ENCODE measurements around the gene HIP1.

The HIP1 gene

DNA sequence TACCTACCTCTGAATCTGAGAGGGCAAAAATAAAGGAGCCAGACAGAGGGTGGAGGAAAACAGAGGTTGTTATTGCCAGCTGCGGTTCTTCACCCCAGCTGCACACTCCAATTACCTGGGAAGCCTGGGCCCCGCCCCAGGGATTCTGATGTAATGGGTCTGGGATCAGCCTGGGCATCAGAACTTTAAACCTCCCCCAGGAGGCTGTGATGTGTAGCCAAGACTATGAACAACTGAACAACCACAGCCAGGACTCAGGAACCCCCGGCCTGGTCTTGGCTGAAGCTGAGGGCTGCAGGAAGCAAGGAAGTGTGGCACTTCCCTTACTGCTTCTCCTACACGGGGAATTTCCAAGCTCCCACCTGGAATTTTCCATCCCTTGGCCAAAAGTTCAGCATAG is 89.3 kb downstream of the HIP1 start:
- Histone ChIP-seq H3K9me3 (ENCODE audit: low read length) (no peaks in the 10 kb centered on the region), H2AFZ (ENCODE audit: low read depth, low read length) (no peak overlapping the region), H3K4me1 (ENCODE audit: insufficient read depth, low read length) (peaks cover 14% of the 10 kb centered on the region), H3K27me3 (ENCODE audit: insufficient read depth, low read length) (no peaks in the 10 kb centered on the region), H3K4me3 (ENCODE audit: low read length) (no peak overlapping the region), H3K36me3 (ENCODE audit: insufficient read depth, low read length) (no peaks in the 10 kb centered on the region)

DNA sequence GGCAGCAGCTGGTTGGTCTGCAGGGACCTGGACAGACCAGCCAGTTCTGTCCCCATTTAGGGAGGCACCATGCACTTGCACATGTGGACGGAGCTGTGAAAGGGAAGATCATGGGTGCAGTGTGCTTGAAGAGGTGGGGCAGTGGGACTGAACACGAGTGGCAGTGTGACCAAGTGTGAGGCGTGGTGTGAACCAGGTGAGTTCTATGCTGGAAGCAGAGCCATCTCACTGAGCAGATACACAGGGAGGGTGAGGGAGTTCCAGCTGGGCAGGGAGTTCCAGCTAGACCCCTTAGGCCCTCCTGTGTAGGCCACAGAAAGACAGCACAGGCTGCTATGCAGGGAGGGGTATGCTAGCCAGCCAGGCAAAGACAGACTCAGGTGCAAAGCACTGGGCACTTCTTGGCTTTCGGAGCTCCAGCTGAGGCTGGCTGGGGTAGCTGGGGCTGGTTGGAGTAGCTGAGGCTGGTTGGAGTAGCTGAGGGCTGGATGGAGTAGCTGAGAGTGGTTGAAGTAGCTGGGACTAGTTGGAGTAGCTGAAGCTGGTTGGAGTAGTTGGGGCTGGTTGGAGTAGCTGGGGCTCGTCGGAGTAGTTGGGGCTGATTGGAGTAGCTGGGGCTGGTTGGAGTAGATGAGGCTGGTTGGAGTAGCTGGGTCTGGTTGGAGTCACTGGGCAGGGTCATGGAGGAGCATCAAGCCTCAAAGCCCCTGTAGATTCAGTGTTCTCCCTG is 90.9 kb downstream of the HIP1 start:
- H3K36me3 ChIP-seq (ENCODE audit: insufficient read depth, low read length): no peaks in the 10 kb centered on the region
- H3K9me3 ChIP-seq (ENCODE audit: low read length): no peaks in the 10 kb centered on the region
- no peaks in the 10 kb centered on the region for H3K27me3 ChIP-seq (ENCODE audit: insufficient read depth, low read length)
- no peak overlapping the region for H3K4me3 ChIP-seq (ENCODE audit: low read length)
- peaks cover 14% of the 10 kb centered on the region for H3K4me1 ChIP-seq (ENCODE audit: insufficient read depth, low read length)
- H2AFZ ChIP-seq (ENCODE audit: low read depth, low read length): no peak overlapping the region

DNA sequence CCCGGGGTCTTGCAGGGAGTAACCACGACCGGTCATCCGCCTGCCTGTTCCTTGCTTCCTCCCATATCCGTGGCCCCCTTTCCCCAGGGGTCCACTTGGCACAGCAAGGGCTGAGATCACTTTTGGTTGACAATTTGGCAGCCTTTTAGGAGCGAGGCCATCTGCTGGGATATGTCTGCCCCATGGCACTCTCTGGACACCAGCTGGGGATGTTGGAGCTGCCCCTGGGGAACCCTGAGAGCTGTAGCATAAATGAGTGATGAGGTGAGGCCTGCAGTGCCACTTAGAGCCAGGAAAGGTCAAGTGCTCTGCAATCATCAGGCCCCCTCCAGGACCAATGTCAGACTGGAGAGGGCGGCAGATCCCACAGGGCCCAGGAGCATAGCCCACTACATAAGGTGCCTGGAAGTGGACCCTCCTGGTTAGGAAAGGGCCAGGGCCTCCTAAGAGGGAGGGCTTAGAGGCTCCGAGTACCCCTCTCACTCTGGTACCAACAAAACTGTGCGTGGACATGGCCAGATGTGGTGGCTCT is 92.1 kb downstream of the HIP1 start:
- no peak overlapping the region for H3K4me3 ChIP-seq (ENCODE audit: low read length)
- no peaks in the 10 kb centered on the region for H3K27me3 ChIP-seq (ENCODE audit: insufficient read depth, low read length)
- no peak overlapping the region for H2AFZ ChIP-seq (ENCODE audit: low read depth, low read length)
- no peaks in the 10 kb centered on the region for H3K9me3 ChIP-seq (ENCODE audit: low read length)
- peaks cover 14% of the 10 kb centered on the region for H3K4me1 ChIP-seq (ENCODE audit: insufficient read depth, low read length)
- no peaks in the 10 kb centered on the region for H3K36me3 ChIP-seq (ENCODE audit: insufficient read depth, low read length)

DNA sequence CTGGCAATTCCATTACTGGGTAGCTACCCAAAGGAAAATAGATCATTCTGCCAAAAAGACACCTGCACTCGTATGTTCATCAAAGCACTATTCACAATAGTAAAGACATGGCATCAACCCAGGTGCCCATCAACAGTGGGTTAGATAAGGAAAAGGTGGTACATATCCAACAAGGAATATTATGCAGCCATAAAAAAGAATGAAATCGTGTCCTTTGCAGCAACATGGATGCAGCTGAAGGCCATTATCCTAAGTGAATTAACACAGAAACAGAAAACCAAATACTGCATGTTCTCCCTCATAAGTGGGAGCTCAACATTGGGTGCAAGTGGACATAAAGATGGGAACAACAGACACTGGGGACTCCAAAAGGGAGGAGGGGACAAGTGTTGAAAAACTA is 93.2 kb downstream of the HIP1 start:
- Histone ChIP-seq H3K4me3 (ENCODE audit: low read length) (no peak overlapping the region), H3K4me1 (ENCODE audit: insufficient read depth, low read length) (peaks cover 10% of the 10 kb centered on the region), H3K27me3 (ENCODE audit: insufficient read depth, low read length) (no peaks in the 10 kb centered on the region), H3K36me3 (ENCODE audit: insufficient read depth, low read length) (no peaks in the 10 kb centered on the region), H3K9me3 (ENCODE audit: low read length) (no peaks in the 10 kb centered on the region), H2AFZ (ENCODE audit: low read depth, low read length) (no peak overlapping the region)

DNA sequence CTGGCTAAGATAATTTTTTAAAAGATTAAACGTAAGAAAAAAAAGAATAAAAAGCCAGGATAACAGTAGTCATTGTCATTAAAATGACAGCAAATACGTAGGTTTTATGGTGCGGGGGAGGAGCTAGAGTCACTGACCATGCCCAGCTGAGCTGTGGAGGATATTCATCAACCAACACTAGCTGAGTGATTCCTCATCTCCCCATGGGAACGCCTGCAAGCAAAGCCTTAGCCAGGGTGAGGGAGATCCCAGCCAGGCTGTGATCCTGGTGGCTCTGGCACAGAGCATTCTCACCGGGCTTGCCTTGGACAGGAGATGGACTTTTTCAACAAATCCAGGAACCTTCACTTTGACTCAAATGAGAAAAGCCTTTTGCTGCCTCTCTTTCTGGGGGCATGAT is 94.2 kb downstream of the HIP1 start:
- Histone ChIP-seq H3K36me3 (ENCODE audit: insufficient read depth, low read length) (no peaks in the 10 kb centered on the region), H3K4me1 (ENCODE audit: insufficient read depth, low read length) (peaks cover 8% of the 10 kb centered on the region)

DNA sequence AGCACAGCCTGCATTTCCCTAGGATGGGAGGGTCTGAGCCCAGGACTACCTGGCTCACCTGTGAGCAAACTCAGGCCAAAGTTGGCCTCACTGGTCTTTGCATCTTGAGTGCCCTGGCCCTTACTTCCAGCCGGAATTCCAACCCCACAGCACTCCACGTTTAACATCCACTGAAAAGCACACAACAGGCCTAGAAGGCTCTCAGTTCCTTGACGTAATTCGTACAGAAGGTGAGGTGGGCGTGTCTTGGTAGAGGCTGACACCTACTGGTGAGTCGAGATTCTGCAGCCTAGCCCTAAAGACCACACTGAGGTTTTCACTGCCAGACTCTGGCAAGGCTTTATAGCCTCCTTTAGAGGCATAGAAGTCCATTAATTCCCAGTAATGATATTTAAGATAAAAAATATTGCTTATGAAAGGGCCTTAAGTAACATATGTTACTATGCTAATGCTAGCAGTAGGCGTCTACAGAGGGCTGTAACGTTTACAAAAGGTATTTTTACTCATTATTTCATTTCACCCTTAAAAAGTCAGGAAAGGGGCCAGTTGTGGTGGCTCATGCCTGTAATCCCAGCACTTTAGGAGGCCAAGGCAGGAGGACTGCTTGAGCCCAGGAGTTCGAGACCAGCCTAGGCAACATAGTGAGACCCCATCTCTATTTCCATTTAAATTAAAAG is 95.8 kb downstream of the HIP1 start:
- no peak overlapping the region for H3K4me3 ChIP-seq (ENCODE audit: low read length)
- H3K9me3 ChIP-seq (ENCODE audit: low read length): no peaks in the 10 kb centered on the region

More for the DNA sequence above, 94.2 kb downstream of the HIP1 start:
- Histone ChIP-seq H3K27me3 (ENCODE audit: insufficient read depth, low read length) (no peaks in the 10 kb centered on the region), H2AFZ (ENCODE audit: low read depth, low read length) (no peak overlapping the region), H3K9me3 (ENCODE audit: low read length) (no peaks in the 10 kb centered on the region), H3K4me3 (ENCODE audit: low read length) (no peak overlapping the region)

DNA sequence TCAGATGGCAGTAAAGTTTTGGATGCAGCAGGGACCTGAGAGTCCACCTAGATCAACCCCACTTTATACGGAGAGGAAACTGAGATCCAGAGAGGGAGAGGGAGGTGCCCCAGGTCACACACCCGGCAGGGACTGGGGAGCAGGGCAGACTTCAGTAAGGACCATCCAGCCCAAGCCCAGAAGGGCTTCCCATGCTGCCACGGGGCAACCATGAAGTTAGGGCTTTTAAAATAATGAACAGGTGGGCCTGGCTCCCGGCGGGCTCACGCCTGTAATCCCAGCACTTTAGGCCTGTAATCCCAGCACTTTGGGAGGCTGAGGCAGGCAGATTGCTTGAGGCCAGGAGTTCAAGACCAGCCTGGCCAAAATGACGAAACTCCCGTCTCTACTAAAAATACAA is 98.5 kb downstream of the HIP1 start:
- H2AFZ ChIP-seq (ENCODE audit: low read depth, low read length): peak overlapping the region; percentile 82
- peaks cover 11% of the 10 kb centered on the region for H3K4me1 ChIP-seq (ENCODE audit: insufficient read depth, low read length)
- no peaks in the 10 kb centered on the region for H3K9me3 ChIP-seq (ENCODE audit: low read length)
- H3K36me3 ChIP-seq (ENCODE audit: insufficient read depth, low read length): no peaks in the 10 kb centered on the region
- H3K4me3 ChIP-seq (ENCODE audit: low read length): peak overlapping the region; percentile 70
- H3K27me3 ChIP-seq (ENCODE audit: insufficient read depth, low read length): no peaks in the 10 kb centered on the region

More for the DNA sequence above, 95.8 kb downstream of the HIP1 start:
- no peak overlapping the region for H2AFZ ChIP-seq (ENCODE audit: low read depth, low read length)
- H3K36me3 ChIP-seq (ENCODE audit: insufficient read depth, low read length): no peaks in the 10 kb centered on the region
- peaks cover 10% of the 10 kb centered on the region for H3K4me1 ChIP-seq (ENCODE audit: insufficient read depth, low read length)
- no peaks in the 10 kb centered on the region for H3K27me3 ChIP-seq (ENCODE audit: insufficient read depth, low read length)

DNA sequence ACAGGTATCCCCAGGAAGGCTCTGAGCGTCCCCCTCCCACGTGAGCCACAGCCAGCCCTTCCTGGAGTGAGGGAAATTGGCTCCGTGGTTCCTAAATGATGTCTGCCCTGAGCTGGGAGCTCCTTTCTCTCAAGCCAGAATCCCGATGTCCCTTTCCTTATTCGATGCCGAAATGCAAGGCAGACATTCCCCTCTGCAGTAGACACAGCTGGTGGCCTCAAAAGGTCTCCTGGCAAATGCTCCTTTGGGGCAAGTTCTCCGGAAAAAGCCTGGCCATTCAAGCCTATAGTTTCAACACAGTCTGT is 98.9 kb downstream of the HIP1 start:
- no peaks in the 10 kb centered on the region for H3K36me3 ChIP-seq (ENCODE audit: insufficient read depth, low read length)
- peak overlapping the region; percentile 82 for H2AFZ ChIP-seq (ENCODE audit: low read depth, low read length)
- no peaks in the 10 kb centered on the region for H3K9me3 ChIP-seq (ENCODE audit: low read length)
- H3K4me1 ChIP-seq (ENCODE audit: insufficient read depth, low read length): peaks cover 11% of the 10 kb centered on the region
- peak overlapping the region; percentile 70 for H3K4me3 ChIP-seq (ENCODE audit: low read length)
- no peaks in the 10 kb centered on the region for H3K27me3 ChIP-seq (ENCODE audit: insufficient read depth, low read length)

DNA sequence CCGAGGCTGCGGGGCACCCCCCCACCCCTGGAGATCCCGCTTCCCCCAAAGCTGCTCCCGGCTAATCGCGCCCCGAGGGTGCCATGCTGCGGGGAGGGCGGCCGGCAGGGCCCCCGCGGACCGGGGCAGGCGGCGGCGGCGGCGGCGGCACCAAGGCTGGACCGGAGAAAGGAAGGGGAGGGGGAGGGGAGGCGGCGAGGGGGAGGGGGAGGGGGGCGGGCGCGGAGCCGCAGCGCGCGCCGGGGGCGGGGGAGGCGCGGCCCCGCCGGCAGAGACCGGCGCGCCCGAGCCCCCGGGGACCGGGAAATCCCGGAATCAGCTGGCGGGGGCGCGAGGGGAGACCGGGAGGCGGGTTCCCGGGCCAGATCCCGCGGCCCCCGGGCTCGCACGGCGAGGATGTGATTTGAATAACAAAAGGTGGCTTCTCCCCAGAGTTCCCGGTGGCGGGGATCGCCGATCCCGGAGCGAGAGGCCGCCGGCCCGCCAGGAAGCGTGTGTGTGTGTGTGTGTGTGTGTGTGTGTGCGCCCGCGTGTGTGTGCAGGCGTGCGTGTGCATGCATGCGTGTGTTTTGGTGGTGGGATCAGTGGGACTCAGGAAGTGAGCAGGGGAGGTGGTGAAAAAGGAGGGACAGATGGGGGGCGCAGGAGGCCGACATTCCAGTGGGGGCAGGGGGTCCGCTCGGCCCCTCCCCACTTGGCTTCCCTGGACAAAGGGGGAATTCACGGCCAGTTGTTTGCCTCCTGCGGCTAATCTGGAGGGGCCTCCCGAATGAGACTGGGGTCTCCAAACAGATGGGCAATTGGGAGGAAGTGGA is 99.5 kb downstream of the HIP1 start:
- H2AFZ ChIP-seq (ENCODE audit: low read depth, low read length): peak overlapping the region; percentile 82
- H3K4me3 ChIP-seq (ENCODE audit: low read length): peak overlapping the region; percentile 70
- peaks cover 11% of the 10 kb centered on the region for H3K4me1 ChIP-seq (ENCODE audit: insufficient read depth, low read length)
- H3K36me3 ChIP-seq (ENCODE audit: insufficient read depth, low read length): no peaks in the 10 kb centered on the region
- H3K27me3 ChIP-seq (ENCODE audit: insufficient read depth, low read length): no peaks in the 10 kb centered on the region
- H3K9me3 ChIP-seq (ENCODE audit: low read length): no peaks in the 10 kb centered on the region

DNA sequence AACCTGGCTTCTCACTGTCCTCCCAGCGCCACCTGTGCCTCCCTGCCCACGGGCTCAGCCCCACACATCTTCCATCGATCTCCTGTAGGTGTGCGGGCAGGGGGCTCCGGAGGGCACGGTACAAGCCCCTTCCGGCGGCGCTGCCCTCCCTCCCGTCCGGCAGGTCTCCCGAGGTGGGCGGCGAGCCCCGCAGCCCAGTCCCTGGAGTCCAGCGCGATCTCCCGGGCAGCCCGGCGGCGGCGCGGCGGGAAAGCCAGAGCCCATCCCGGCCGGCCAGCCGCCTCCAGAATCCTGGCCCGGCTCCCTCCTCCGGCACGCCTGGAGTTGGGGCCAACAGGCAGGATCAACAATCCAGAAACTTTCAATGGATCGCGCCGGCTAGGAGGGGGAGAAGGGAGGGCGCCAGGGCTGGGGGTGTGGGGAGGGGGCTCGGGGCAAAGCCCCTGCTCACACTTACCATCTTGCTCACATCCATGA is 100.1 kb downstream of the HIP1 start:
- peak overlapping the region; percentile 2 for H2AFZ ChIP-seq (ENCODE audit: low read depth, low read length)
- peak overlapping the region; percentile 70 for H3K4me3 ChIP-seq (ENCODE audit: low read length)

DNA sequence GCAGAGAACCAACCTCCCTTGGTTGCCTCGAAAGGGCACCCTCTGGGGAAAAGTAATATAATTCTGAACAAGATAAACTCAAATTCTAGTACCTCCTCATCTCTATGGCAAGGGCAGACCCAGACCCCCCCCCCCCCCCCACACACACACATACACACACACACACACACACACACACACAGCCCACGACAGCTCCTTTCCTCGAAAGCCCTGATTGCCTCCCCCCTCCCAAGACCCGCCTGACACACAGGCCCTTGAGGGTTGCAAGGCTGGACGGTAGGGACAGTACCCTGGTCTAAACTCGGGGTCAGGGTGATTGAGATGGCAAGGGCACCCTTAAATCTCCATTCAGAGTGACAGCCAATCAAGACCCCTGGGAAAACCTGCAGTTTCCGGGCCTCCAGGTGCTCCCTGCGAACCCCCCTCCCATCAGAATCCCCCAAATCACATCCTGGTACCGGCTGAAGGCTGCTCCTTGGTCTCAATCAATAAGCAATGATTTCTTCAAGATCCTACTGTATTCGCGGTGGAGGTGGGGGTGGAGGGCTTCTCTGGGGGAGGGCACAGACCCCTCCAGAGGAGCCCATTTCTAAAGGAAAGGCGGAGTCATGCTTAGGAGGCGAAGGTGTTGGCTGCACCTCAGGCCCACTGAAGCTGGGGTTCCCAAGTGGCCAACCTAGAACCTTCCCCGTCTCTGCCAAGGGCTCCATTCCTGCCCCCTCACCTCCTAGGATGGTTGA is 100.7 kb downstream of the HIP1 start:
- Histone ChIP-seq H3K4me3 (ENCODE audit: low read length) (peak overlapping the region; percentile 70), H2AFZ (ENCODE audit: low read depth, low read length) (peak overlapping the region; percentile 2), H3K36me3 (ENCODE audit: insufficient read depth, low read length) (peaks cover under 1% of the 10 kb centered on the region), H3K27me3 (ENCODE audit: insufficient read depth, low read length) (no peaks in the 10 kb centered on the region), H3K9me3 (ENCODE audit: low read length) (no peaks in the 10 kb centered on the region), H3K4me1 (ENCODE audit: insufficient read depth, low read length) (peaks cover 11% of the 10 kb centered on the region)

More for the DNA sequence above, 100.1 kb downstream of the HIP1 start:
- no peaks in the 10 kb centered on the region for H3K36me3 ChIP-seq (ENCODE audit: insufficient read depth, low read length)
- H3K9me3 ChIP-seq (ENCODE audit: low read length): no peaks in the 10 kb centered on the region
- H3K4me1 ChIP-seq (ENCODE audit: insufficient read depth, low read length): peaks cover 11% of the 10 kb centered on the region
- H3K27me3 ChIP-seq (ENCODE audit: insufficient read depth, low read length): no peaks in the 10 kb centered on the region

DNA sequence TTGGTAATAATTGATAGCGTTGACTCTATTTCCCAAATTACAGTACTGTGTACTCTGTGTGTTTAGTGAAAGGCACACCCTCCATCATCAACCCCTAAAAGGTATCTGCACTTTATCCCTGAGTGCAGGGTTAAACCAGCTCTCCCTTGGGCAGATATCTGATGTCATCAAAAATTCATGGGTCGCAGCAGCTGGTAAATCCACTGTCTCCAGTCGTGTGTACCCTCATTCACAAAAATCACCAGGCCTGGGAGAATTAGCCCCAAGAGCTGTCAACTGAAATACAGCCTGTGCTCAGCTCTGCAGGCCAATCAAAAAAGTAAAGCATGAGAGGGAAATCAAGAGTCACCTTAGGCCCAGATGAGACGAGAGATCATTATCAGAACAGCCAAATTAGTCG is 103.7 kb downstream of the HIP1 start:
- H3K36me3 ChIP-seq (ENCODE audit: insufficient read depth, low read length): peaks cover 12% of the 10 kb centered on the region
- H2AFZ ChIP-seq (ENCODE audit: low read depth, low read length): no peak overlapping the region
- no peaks in the 10 kb centered on the region for H3K27me3 ChIP-seq (ENCODE audit: insufficient read depth, low read length)
- peaks cover 3% of the 10 kb centered on the region for H3K9me3 ChIP-seq (ENCODE audit: low read length)
- H3K4me1 ChIP-seq (ENCODE audit: insufficient read depth, low read length): peaks cover 8% of the 10 kb centered on the region
- H3K4me3 ChIP-seq (ENCODE audit: low read length): no peak overlapping the region
